PFSK-1 (cell line): ENCODE results near the gene NINJ2.

ENCODE experiments used
- FOXP2 ChIP-seq: optimal IDR thresholded peaks from 2 replicates; pipeline ENCODE3; 2011; ENCODE audit warnings: borderline replicate concordance, control low read depth, inconsistent platforms; ENCODE audit not compliant: insufficient read depth; ENCODE audit errors: extremely low read length, extremely low read depth
- POLR2AphosphoS5 ChIP-seq: IDR thresholded peaks from 2 replicates; pipeline ENCODE4 v1.6.1; 2012; ENCODE audit warnings: low read depth, mild to moderate bottlenecking, control low read depth, low read length, moderate library complexity
- SIN3A ChIP-seq: IDR thresholded peaks from 2 replicates; pipeline ENCODE4 v1.6.1; 2012; ENCODE audit warnings: mild to moderate bottlenecking, low read length, moderate library complexity, borderline replicate concordance; ENCODE audit not compliant: insufficient read depth
- TAF1 ChIP-seq: IDR thresholded peaks from 2 replicates; pipeline ENCODE4 v1.6.1; 2012; ENCODE audit warnings: low read length, control low read depth, borderline replicate concordance; ENCODE audit not compliant: insufficient read depth
- TF ChIP-seq, protein P1 (sequence below), 2 experiments: IDR thresholded peaks; 2 replicates each; pipeline versions ENCODE4 v1.6.1 to v1.8.0; 2011 to 2012; ENCODE audit warnings: low read depth in 2 of 2, low read length in 2 of 2, control low read depth in 1 of 2, inconsistent platforms in 1 of 2, mild to moderate bottlenecking in 1 of 2, moderate library complexity in 1 of 2; ENCODE audit not compliant: insufficient read depth in 1 of 2

DNA sequence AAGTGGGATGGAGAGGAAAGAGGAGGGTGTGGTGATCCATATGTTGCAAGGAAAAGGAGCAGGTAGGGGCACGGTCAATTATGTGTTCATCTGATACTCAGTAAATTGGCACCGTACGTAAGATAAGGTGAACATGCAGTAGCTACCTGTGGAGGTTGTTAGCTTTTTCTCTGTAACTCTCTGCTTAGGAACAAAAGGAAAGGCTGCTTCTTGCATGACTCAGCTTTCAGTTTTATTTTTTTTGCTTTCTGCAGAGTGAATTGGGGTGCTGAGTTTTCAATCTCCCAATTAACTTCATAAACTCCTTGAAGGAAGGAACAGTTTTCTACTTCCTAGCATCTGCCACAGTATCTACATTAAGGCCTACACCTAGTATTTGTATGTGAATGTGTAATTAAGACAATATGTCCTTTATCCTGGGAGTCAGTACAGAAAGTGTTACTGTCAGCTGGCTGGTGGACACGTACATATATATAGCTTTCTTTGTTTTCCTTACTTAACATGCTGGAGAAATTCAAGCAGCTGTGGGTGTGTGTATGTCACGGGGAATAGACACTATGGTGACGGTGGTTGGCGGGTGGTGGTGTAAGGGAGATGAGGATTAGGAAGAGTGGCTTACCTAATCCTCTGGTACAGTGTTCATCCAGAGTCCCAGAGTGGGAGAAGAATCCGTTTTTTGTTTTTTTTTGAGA, 49.1 kb upstream of the NINJ2 start:
- no peak for TF ChIP-seq SIN3A
- TF ChIP-seq, protein P1, sequence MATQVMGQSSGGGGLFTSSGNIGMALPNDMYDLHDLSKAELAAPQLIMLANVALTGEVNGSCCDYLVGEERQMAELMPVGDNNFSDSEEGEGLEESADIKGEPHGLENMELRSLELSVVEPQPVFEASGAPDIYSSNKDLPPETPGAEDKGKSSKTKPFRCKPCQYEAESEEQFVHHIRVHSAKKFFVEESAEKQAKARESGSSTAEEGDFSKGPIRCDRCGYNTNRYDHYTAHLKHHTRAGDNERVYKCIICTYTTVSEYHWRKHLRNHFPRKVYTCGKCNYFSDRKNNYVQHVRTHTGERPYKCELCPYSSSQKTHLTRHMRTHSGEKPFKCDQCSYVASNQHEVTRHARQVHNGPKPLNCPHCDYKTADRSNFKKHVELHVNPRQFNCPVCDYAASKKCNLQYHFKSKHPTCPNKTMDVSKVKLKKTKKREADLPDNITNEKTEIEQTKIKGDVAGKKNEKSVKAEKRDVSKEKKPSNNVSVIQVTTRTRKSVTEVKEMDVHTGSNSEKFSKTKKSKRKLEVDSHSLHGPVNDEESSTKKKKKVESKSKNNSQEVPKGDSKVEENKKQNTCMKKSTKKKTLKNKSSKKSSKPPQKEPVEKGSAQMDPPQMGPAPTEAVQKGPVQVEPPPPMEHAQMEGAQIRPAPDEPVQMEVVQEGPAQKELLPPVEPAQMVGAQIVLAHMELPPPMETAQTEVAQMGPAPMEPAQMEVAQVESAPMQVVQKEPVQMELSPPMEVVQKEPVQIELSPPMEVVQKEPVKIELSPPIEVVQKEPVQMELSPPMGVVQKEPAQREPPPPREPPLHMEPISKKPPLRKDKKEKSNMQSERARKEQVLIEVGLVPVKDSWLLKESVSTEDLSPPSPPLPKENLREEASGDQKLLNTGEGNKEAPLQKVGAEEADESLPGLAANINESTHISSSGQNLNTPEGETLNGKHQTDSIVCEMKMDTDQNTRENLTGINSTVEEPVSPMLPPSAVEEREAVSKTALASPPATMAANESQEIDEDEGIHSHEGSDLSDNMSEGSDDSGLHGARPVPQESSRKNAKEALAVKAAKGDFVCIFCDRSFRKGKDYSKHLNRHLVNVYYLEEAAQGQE (IDR thresholded peaks at IDR 0.05; ENCODE audit: insufficient read depth in 1 of 2, low read depth in 2 of 2, low read length in 2 of 2), result no peak
- no peak for TF ChIP-seq POLR2AphosphoS5
- TF ChIP-seq TAF1, result no peak
- TF ChIP-seq FOXP2, result no peak
